ENCODE results near the gene MTX1. TPM values are rescaled to one million over a fixed set of nuclear protein-coding genes. Genes with fewer than 3 reads are reported as not detected.
"Not testable (repeated sequence)": the region's sequence is repeated elsewhere in the genome, so short reads cannot be mapped to it uniquely, and the experiment has no call there.

The MTX1 gene, protein sequence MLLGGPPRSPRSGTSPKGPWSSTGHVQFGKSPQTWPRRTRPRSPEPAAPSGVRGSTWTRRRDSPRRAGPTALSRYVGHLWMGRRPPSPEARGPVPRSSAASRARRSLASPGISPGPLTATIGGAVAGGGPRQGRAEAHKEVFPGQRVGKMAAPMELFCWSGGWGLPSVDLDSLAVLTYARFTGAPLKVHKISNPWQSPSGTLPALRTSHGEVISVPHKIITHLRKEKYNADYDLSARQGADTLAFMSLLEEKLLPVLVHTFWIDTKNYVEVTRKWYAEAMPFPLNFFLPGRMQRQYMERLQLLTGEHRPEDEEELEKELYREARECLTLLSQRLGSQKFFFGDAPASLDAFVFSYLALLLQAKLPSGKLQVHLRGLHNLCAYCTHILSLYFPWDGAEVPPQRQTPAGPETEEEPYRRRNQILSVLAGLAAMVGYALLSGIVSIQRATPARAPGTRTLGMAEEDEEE
- 23.9 TPM for total RNA-seq

- H3K36me3 ChIP-seq, result peaks cover 5 to 6% of the 10 kb centered on the region in 2 donors
- peak; percentile 77 to 97 for DNase-seq (ENCODE audit: low spot score in 2 of 2)
- H3K4me3 ChIP-seq, result peak within 1 kb of the TSS; percentile 77 to 79
- H3K4me1 ChIP-seq, result peaks cover 7 to 27% of the 10 kb centered on the region in 2 donors
- H3K27ac ChIP-seq, result peak within 1 kb of the TSS; percentile 99 to 100
- TF ChIP-seq CTCF (IDR thresholded peaks at IDR 0.05), result peak in 1 of 3 experiments; percentile 7
- no peaks in the 10 kb centered on the region for H3K9me3 ChIP-seq
- no peaks in the 10 kb centered on the region for H3K27me3 ChIP-seq
- intact Hi-C loops (cut with DNase I), result loop anchor here (1.0 to 2.0 kb wide), 3 partner anchors 15 to 114 kb away; no protein-coding TSS in a partner anchor
Observed at GRCh38 chr1:155208541-155209311, at the start of gene MTX1. Gene MTX1, plus strand, starts transcription at chr1:155208695. Its CDS starts 110 bp downstream, at chr1:155208805.

DNA sequence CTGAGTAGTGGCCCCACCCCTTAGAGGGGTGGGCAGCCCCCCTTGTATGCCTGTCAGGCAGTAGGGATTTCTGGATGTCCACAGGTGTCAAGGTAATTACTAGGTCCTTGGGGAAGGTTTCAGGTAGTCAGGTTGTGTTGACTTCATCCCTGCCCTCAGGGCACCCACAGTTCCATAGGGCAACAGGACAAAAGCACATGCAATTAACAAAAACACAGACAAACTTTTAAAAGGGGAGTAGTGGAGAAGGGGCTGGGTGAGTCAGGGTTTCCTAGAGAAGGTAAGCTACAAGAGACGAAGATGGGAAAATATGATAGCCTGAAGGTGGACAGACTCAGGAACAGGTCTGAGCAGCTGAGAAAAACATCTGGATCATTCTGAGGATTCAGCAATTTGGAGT lies 49.5 kb upstream of the MTX1 start:
- intact Hi-C loops (cut with DNase I), result no loop called here
- DNase-seq (ENCODE audit: low spot score in 2 of 2), result no peak
- no peak overlapping the region for H3K4me3 ChIP-seq
- H3K27me3 ChIP-seq, result no peaks in the 10 kb centered on the region
- H3K4me1 ChIP-seq, result no peaks in the 10 kb centered on the region
- H3K36me3 ChIP-seq, result no peaks in the 10 kb centered on the region
- no peak for TF ChIP-seq CTCF (IDR thresholded peaks at IDR 0.05)
- H3K9me3 ChIP-seq, result no peaks in the 10 kb centered on the region
- H3K27ac ChIP-seq, result no peak overlapping the region

DNA sequence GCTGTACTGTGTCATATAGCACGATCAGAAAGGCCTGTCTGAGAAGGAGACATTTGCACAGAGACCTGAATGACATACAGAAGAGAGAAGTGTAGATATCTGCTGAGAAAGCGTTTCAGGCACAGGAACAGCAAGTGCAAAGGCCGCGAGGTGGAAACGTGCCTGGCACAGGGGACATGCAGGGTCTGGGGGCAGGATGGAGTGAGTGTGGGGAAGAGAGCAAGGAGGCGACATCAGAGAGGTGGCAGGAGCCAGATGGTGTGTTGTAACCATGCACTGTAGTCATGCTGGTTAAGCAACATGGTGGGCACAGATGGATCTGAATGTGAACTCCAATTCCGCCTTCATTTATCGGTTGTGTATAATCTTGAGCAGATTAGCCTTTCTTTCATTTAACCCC lies 48.4 kb upstream of the MTX1 start:
- intact Hi-C loops (cut with DNase I), result no loop called here

GRCh38 chr1:155162631-155163030 lies 45.9 kb upstream of the MTX1 start:
- H3K9me3 ChIP-seq; H3K36me3 ChIP-seq; H3K4me3 ChIP-seq; H3K27me3 ChIP-seq; H3K4me1 ChIP-seq; DNase-seq (ENCODE audit: low spot score in 2 of 2); H3K27ac ChIP-seq; intact Hi-C loops (cut with DNase I): not testable (repeated sequence)

More for the DNA sequence above, 48.4 kb upstream of the MTX1 start:
- H3K27me3 ChIP-seq, result no peaks in the 10 kb centered on the region
- H3K9me3 ChIP-seq, result no peaks in the 10 kb centered on the region
- no peak overlapping the region for H3K27ac ChIP-seq
- no peaks in the 10 kb centered on the region for H3K4me1 ChIP-seq
- H3K36me3 ChIP-seq, result no peaks in the 10 kb centered on the region
- no peak overlapping the region for H3K4me3 ChIP-seq
- DNase-seq (ENCODE audit: low spot score in 2 of 2), result no peak
- TF ChIP-seq CTCF (IDR thresholded peaks at IDR 0.05), result no peak

DNA sequence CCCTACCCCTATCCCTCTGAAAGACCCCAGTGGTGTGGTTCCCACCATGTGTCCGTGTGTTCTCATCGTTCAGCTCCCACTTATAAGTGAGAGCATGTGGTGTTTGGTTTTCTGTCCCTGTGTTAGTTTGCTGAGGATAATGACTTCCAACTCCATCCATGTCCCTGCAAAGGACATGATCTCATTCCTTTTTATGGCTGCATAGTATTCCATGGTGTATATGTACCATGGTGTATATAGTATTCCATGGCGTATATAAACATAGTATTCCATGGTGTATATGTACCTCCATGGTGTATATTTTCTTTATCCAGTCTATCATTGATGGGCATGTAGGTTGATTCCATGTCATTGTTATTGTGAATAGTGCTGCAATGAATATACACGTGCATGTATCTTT lies 44.7 kb upstream of the MTX1 start:
- DNase-seq (ENCODE audit: low spot score in 2 of 2); H3K36me3 ChIP-seq; intact Hi-C loops (cut with DNase I): not testable (repeated sequence)

DNA sequence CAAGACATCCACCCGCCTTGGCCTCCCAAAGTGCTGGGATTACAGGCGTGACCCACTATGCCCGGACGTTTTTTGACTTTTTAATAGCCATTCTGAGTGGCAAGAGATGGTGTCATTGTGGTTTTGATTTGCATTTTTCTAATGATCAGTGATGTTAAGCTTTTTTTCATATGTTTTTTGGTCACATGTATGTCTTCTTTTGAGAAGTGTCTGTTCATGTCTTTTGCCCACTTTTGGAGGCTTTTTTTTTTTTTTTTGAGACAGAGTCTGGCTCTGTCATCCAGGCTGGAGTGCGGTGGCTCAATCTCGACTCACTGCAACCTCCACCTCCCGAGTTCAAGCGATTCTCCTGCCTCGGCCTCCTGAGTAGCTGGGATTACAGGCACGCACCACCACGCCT lies 43.9 kb upstream of the MTX1 start:
- H3K9me3 ChIP-seq; H3K27ac ChIP-seq; H3K27me3 ChIP-seq; H3K4me1 ChIP-seq; H3K4me3 ChIP-seq; DNase-seq (ENCODE audit: low spot score in 2 of 2); intact Hi-C loops (cut with DNase I): not testable (repeated sequence)
- peaks cover 6 to 10% of the 10 kb centered on the region in 2 donors for H3K36me3 ChIP-seq

More for the DNA sequence above, 44.7 kb upstream of the MTX1 start:
- H3K4me1 ChIP-seq, H3K27ac ChIP-seq, H3K27me3 ChIP-seq, H3K4me3 ChIP-seq, H3K9me3 ChIP-seq: not testable (repeated sequence)

- Histone ChIP-seq H3K36me3 (peaks cover 7 to 24% of the 10 kb centered on the region in 2 donors), H3K27ac (no peak overlapping the region), H3K4me3 (no peak overlapping the region), H3K9me3 (no peaks in the 10 kb centered on the region), H3K27me3 (no peaks in the 10 kb centered on the region), H3K4me1 (peaks cover 3 to 4% of the 10 kb centered on the region in 2 donors)
- no peak for DNase-seq (ENCODE audit: low spot score in 2 of 2)
- TF ChIP-seq CTCF (IDR thresholded peaks at IDR 0.05), result no peak
- intact Hi-C loops (cut with DNase I), result no loop called here
Observed at GRCh38 chr1:155166051-155166470, 42.4 kb upstream of the MTX1 start.

Measured in ascending aorta (tissue), 2 donors.